ENCODE results near the gene SFXN3. TPM values are rescaled to one million over a fixed set of nuclear protein-coding genes. Genes with fewer than 3 reads are reported as not detected.

Gene SFXN3
- total RNA-seq, 2 experiments from 2014 or later = 0.41 TPM; not detected in 1

- Histone ChIP-seq H3K4me1 (ENCODE audit: insufficient read depth, low read length, poor library complexity, severe bottlenecking) (peaks cover 11% of the 10 kb centered on the region), H3K27ac (ENCODE audit: low read depth, low read length, poor library complexity, severe bottlenecking) (no peak overlapping the region), H3K4me2 (ENCODE audit: low read length) (no peak overlapping the region), H2AFZ (ENCODE audit: low read length) (no peak overlapping the region), H4K20me1 (ENCODE audit: insufficient read depth, low read length) (no peaks in the 10 kb centered on the region), H3K9me3 (ENCODE audit: low read length) (no peaks in the 10 kb centered on the region), H3K36me3 (ENCODE audit: insufficient read depth, low read length) (no peaks in the 10 kb centered on the region), H3K79me2 (ENCODE audit: insufficient read depth, low read depth, low read length) (no peaks in the 10 kb centered on the region), H3K9me2 (ENCODE audit: insufficient read depth, low read length) (no peaks in the 10 kb centered on the region), H3K4me3 (ENCODE audit: low read depth, low read length, poor library complexity, severe bottlenecking) (no peak overlapping the region)
- BruUV-seq (replicated peaks) = no TSS peak
- POLR2A ChIA-PET = no interaction called here
- intact Hi-C loops (cut with micrococcal nuclease; ENCODE audit: unreplicated experiment) = no loop called here
- CTCF ChIA-PET (ENCODE audit: unreplicated experiment) = no interaction called here
- DNase-seq (ENCODE audit: low spot score) = no peak
- TF ChIP-seq EZH2phosphoT487 (IDR thresholded peaks at IDR 0.05; ENCODE audit: borderline replicate concordance, low read depth, low read length) = no peak
- TF ChIP-seq CTCF (conservative IDR thresholded peaks at IDR 0.05; ENCODE audit: low read length) = no peak
Observed at GRCh38 chr10:101079874-101080273, 48.8 kb downstream of the SFXN3 start.

DNA sequence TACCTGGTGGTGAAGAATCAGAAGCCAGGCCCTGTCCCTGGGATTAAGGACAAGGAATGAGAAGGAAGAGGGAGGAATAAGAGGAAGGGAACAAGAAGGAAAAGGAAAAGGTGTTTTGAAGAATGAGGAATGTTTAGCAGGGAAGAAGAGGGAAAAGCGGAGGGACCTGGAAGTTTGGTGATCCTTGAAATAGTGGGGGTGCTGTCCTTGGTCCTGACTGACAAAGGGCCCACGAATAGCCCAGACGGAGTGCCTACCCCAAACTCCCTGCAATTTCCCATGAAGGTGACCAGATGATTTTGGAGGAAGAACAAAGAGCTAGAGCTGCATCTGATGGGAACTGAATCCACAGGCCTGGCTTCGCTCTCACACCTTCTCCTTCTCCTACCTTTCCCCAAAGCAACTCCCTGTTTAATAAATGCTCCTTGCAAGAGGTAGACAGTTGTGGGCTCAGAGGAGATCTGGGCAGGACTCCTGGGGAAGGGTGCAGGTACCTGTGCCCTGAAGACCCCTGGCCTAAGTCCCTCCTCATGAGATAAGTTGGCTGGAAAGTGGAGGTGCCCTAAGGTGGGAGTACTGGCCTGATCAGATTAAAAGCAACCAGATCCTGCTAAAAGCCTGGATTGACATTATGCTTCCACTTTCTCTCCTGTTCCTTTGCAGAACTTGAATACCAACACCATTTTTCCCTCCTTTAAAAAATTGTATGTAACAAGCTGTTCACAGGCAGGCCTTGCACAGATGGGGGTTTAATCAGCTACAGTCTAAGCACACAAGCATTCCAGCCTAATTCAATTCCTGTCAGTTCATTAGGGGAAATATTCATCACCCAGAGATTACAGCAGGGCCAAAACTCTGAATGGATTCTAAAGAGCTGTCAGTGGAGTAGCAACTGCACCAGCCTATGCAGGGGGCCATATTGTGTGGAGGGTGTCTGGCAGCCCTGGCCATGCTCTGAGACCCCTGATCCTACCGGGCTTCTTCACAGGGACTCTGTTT is 50.2 kb downstream of the SFXN3 start:
- TF ChIP-seq CTCF (conservative IDR thresholded peaks at IDR 0.05; ENCODE audit: low read length) (no peak), EZH2phosphoT487 (IDR thresholded peaks at IDR 0.05; ENCODE audit: borderline replicate concordance, low read depth, low read length) (no peak)

DNA sequence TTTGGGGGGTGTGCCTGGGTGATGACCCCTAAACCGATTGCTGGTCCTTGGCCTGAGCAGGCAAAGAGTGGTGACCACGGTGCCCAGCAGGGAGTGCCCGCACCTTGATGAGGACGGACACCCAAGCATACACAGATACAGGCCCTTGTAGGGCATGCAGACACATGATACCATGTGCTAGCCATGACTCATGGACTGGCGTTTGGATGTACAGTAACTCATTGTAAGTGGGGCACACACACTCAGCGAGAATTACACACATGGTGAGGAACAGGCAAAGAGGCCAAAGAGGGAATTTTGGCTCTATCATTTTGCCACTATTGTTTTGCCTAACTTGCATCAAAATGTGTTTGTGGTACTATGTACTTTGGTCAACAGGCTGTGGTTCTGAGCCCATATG is 54.8 kb downstream of the SFXN3 start:
- no peak overlapping the region for H3K4me3 ChIP-seq (ENCODE audit: low read depth, low read length, poor library complexity, severe bottlenecking)
- intact Hi-C loops (cut with micrococcal nuclease; ENCODE audit: unreplicated experiment) = no loop called here

More for the DNA sequence above, 50.2 kb downstream of the SFXN3 start:
- no peaks in the 10 kb centered on the region for H3K9me2 ChIP-seq (ENCODE audit: insufficient read depth, low read length)
- H4K20me1 ChIP-seq (ENCODE audit: insufficient read depth, low read length) = no peaks in the 10 kb centered on the region
- no peak overlapping the region for H3K27ac ChIP-seq (ENCODE audit: low read depth, low read length, poor library complexity, severe bottlenecking)
- no peak overlapping the region for H2AFZ ChIP-seq (ENCODE audit: low read length)
- H3K9me3 ChIP-seq (ENCODE audit: low read length) = no peaks in the 10 kb centered on the region
- H3K4me1 ChIP-seq (ENCODE audit: insufficient read depth, low read length, poor library complexity, severe bottlenecking) = no peaks in the 10 kb centered on the region
- H3K79me2 ChIP-seq (ENCODE audit: insufficient read depth, low read depth, low read length) = no peaks in the 10 kb centered on the region
- no TSS peak for BruUV-seq (replicated peaks)
- H3K4me3 ChIP-seq (ENCODE audit: low read depth, low read length, poor library complexity, severe bottlenecking) = no peak overlapping the region
- no peak overlapping the region for H3K4me2 ChIP-seq (ENCODE audit: low read length)
- POLR2A ChIA-PET = no interaction called here
- intact Hi-C loops (cut with micrococcal nuclease; ENCODE audit: unreplicated experiment) = no loop called here
- CTCF ChIA-PET (ENCODE audit: unreplicated experiment) = no interaction called here
- DNase-seq (ENCODE audit: low spot score) = no peak
- H3K36me3 ChIP-seq (ENCODE audit: insufficient read depth, low read length) = no peaks in the 10 kb centered on the region

More for the DNA sequence above, 54.8 kb downstream of the SFXN3 start:
- Histone ChIP-seq H3K27ac (ENCODE audit: low read depth, low read length, poor library complexity, severe bottlenecking) (no peak overlapping the region), H4K20me1 (ENCODE audit: insufficient read depth, low read length) (no peaks in the 10 kb centered on the region), H3K4me1 (ENCODE audit: insufficient read depth, low read length, poor library complexity, severe bottlenecking) (no peaks in the 10 kb centered on the region), H3K9me2 (ENCODE audit: insufficient read depth, low read length) (no peaks in the 10 kb centered on the region), H3K36me3 (ENCODE audit: insufficient read depth, low read length) (no peaks in the 10 kb centered on the region), H3K4me2 (ENCODE audit: low read length) (no peak overlapping the region), H3K9me3 (ENCODE audit: low read length) (no peaks in the 10 kb centered on the region), H2AFZ (ENCODE audit: low read length) (no peak overlapping the region), H3K79me2 (ENCODE audit: insufficient read depth, low read depth, low read length) (no peaks in the 10 kb centered on the region)
- no peak for TF ChIP-seq CTCF (conservative IDR thresholded peaks at IDR 0.05; ENCODE audit: low read length)
- TF ChIP-seq EZH2phosphoT487 (IDR thresholded peaks at IDR 0.05; ENCODE audit: borderline replicate concordance, low read depth, low read length) = no peak
- ChIA-PET POLR2A (interaction anchor here (0.6 kb wide), 1 partner anchor 14 kb away, joined by 3 read pairs; no protein-coding TSS in a partner anchor), CTCF (ENCODE audit: unreplicated experiment) (interaction anchor here (0.6 kb wide), 1 partner anchor 64 kb away, joined by 3 read pairs; no protein-coding TSS in a partner anchor)
- no TSS peak for BruUV-seq (replicated peaks)
- no peak for DNase-seq (ENCODE audit: low spot score)

Data from OCI-LY7 (cell line).